HCT116 (cell line): ENCODE data around the gene CHN1. TPM values are rescaled to one million over a fixed set of nuclear protein-coding genes. Genes with fewer than 3 reads are reported as not detected.

Experiments
- ATAC-seq: fragments of 200-7000 bp; cut with Tn5 transposase; 2 replicates; pipeline ENCODE4 v1.9.1; 2020; ENCODE audit warnings: mild to moderate bottlenecking, moderate library complexity
- BruUV-seq: library from RNA; stranded (reverse); fragments of 400-500 nt; replicated peaks from 2 replicates; lab custom pipeline; 2021; lab: Mats Ljungman, UMichigan
- CTCF ChIA-PET: fragments of 300-600 bp; sonication (Branson Sonifier 250); formaldehyde crosslinking; loops from one replicate; lab custom pipeline; 2021; ENCODE audit warnings: antibody characterized with exemption; lab: Charles Lee
- POLR2A ChIA-PET: fragments of 300-600, 350-600 bp; sonication (Branson Sonifier 250); formaldehyde crosslinking; loops from one replicate; lab custom pipeline; 2021; ENCODE audit warnings: antibody characterized with exemption; lab: Charles Lee
- RAD21 ChIA-PET, 2 experiments: fragments of 300-600 bp; sonication (Branson Sonifier 250); formaldehyde crosslinking; loops; one replicate each; lab custom pipeline; 2023; ENCODE audit warnings: low total read pairs in 2 of 2; ENCODE audit not compliant: uncharacterized antibody in 2 of 2, unreplicated experiment in 2 of 2, low non-redundant PET in 1 of 2; lab: Charles Lee
- DNase-seq: peaks from one replicate; pipeline ENCODE4 v3.0.0-alpha.2; 2010; ENCODE audit warnings: low read depth, low spot score
- H2AFZ ChIP-seq: fragments of 200-600 bp; shearing (Covaris generic), sonication (generic); 2 replicates; pipeline ENCODE4 v1.6.1; 2017; ENCODE audit warnings: low read depth, mixed run types, mixed read lengths, antibody characterized with exemption, low read length; ENCODE audit not compliant: poor library complexity, severe bottlenecking
- H3K27ac ChIP-seq: 2 replicates; pipeline ENCODE4 v1.5.1; 2012; ENCODE audit warnings: low read depth, low read length
- H3K27me3 ChIP-seq: fragments of 200-600 bp; sonication (generic); 2 replicates; pipeline ENCODE4 v1.6.1; 2016; ENCODE audit warnings: mixed run types, low read length, mixed read lengths; ENCODE audit not compliant: insufficient read depth
- H3K36me3 ChIP-seq, 2 experiments: fragments of 200-500 bp in 1 of 2; fragments of 200-600 bp in 1 of 2; sonication (Bioruptor generic) in 1 of 2; sonication (generic) in 1 of 2; 2 replicates each; pipeline versions ENCODE4 v1.5.1 to v1.6.1; 2014 to 2016; ENCODE audit warnings: low read length in 2 of 2, inconsistent platforms in 1 of 2, mixed read lengths in 1 of 2, mixed run types in 1 of 2; ENCODE audit not compliant: insufficient read depth in 2 of 2, control insufficient read depth in 1 of 2
- H3K4me1 ChIP-seq, 2 experiments: fragments of 200-600 bp in 1 of 2; sonication (generic) in 1 of 2; 2 replicates each; pipeline versions ENCODE4 v1.5.1 to v1.6.1; 2012 to 2017; ENCODE audit warnings: low read length in 2 of 2, inconsistent platforms in 1 of 2, mild to moderate bottlenecking in 1 of 2, mixed read lengths in 1 of 2, mixed run types in 1 of 2, moderate library complexity in 1 of 2; ENCODE audit not compliant: insufficient read depth in 2 of 2, control insufficient read depth in 1 of 2
- H3K4me2 ChIP-seq: fragments of 200-600 bp; sonication (generic); 2 replicates; pipeline ENCODE4 v1.6.1; 2017; ENCODE audit warnings: mixed run types, low read length, mixed read lengths
- H3K4me3 ChIP-seq, 2 experiments: fragments of 200-600 bp in 1 of 2; sonication (generic) in 1 of 2; replicated peaks in 1 of 2; 2 replicates each; pipeline ENCODE4 v1.5.1; 2011 to 2016; ENCODE audit warnings: low read length in 2 of 2, control low read depth in 1 of 2, low read depth in 1 of 2, mild to moderate bottlenecking in 1 of 2, mixed read lengths in 1 of 2, mixed run types in 1 of 2
- H3K79me2 ChIP-seq: fragments of 200-600 bp; sonication (generic); 2 replicates; pipeline ENCODE4 v1.6.1; 2017; ENCODE audit warnings: mild to moderate bottlenecking, mixed run types, low read length, moderate library complexity, mixed read lengths; ENCODE audit not compliant: insufficient read depth
- H3K9ac ChIP-seq: fragments of 200-600 bp; sonication (generic); 2 replicates; pipeline ENCODE4 v1.6.1; 2016; ENCODE audit warnings: low read length, mixed read lengths
- H3K9me2 ChIP-seq: fragments of 200-600 bp; sonication (generic), shearing (Covaris generic); 2 replicates; pipeline ENCODE4 v1.6.1; 2017; ENCODE audit warnings: mixed run types, mild to moderate bottlenecking, moderate library complexity; ENCODE audit not compliant: insufficient read depth
- H3K9me3 ChIP-seq, 2 experiments: fragments of 200-500 bp in 1 of 2; fragments of 200-600 bp in 1 of 2; sonication (Bioruptor generic) in 1 of 2; sonication (generic) in 1 of 2; 2 replicates each; pipeline ENCODE4 v1.6.1; 2014 to 2017; ENCODE audit warnings: low read length in 2 of 2, mixed read lengths in 2 of 2, inconsistent platforms in 1 of 2, low read depth in 1 of 2, mild to moderate bottlenecking in 1 of 2, mixed run types in 1 of 2, moderate library complexity in 1 of 2; ENCODE audit not compliant: control insufficient read depth in 1 of 2, insufficient read depth in 1 of 2
- H4K20me1 ChIP-seq: fragments of 200-600 bp; sonication (generic), shearing (Covaris generic); 2 replicates; pipeline ENCODE4 v1.6.1; 2017; ENCODE audit warnings: mixed run types, mild to moderate bottlenecking, moderate library complexity; ENCODE audit not compliant: insufficient read depth
- CBX3 ChIP-seq: IDR thresholded peaks from 2 replicates; pipeline ENCODE4 v1.6.1; 2012; ENCODE audit warnings: low read depth
- ELF1 ChIP-seq: IDR thresholded peaks from 2 replicates; pipeline ENCODE4 v1.6.1; 2012; ENCODE audit warnings: low read depth, borderline replicate concordance
- EZH2phosphoT487 ChIP-seq: fragments of 200-600 bp; IDR thresholded peaks from 2 replicates; pipeline ENCODE4 v1.6.1; 2018; ENCODE audit warnings: antibody characterized with exemption, borderline replicate concordance
- FOSL1 ChIP-seq: IDR thresholded peaks from 2 replicates; pipeline ENCODE4 v1.6.1; 2012; ENCODE audit warnings: low read depth
- MAX ChIP-seq: IDR thresholded peaks from 2 replicates; pipeline ENCODE4 v1.6.1; 2012
- POLR2A ChIP-seq: IDR thresholded peaks from 2 replicates; pipeline ENCODE4 v1.7.0; 2011; ENCODE audit warnings: borderline replicate concordance; ENCODE audit not compliant: insufficient read depth, insufficient read length; ENCODE audit errors: extremely low read depth
- POLR2AphosphoS5 ChIP-seq: IDR thresholded peaks from 2 replicates; pipeline ENCODE4 v1.6.1; 2011; ENCODE audit warnings: mild to moderate bottlenecking, low read depth, low read length, moderate library complexity
- SIN3A ChIP-seq: IDR thresholded peaks from 2 replicates; pipeline ENCODE4 v1.6.1; 2012; ENCODE audit warnings: low read depth
- SP1 ChIP-seq: IDR thresholded peaks from 2 replicates; pipeline ENCODE4 v1.6.1; 2012; ENCODE audit warnings: low read depth
- ZBTB33 ChIP-seq: IDR thresholded peaks from 2 replicates; pipeline ENCODE4 v1.6.1; 2011; ENCODE audit warnings: mild to moderate bottlenecking, low read length, moderate library complexity; ENCODE audit not compliant: insufficient replicate concordance; ENCODE audit errors: extremely low read depth
- ZNF274 ChIP-seq: fragments of 200-500 bp; sonication (Bioruptor generic); IDR thresholded peaks from 2 replicates; pipeline ENCODE4 v1.6.1; 2014; ENCODE audit warnings: mild to moderate bottlenecking, low read depth, low read length, inconsistent platforms
- intact Hi-C: fragments of 100-400 bp; cut with micrococcal nuclease; formaldehyde crosslinking; loops from 2 replicates; pipeline ENCODE4 v1.10.0; 2022
- total RNA-seq: library from RNA; stranded (reverse); gene quantifications from one replicate; pipeline ENCODE4 v1.2.1, GENCODE V29; 2021; ENCODE audit not compliant: unreplicated experiment

Gene CHN1
- total RNA-seq, 1 experiment from 2014 or later = 3.6 TPM

- Histone ChIP-seq H2AFZ (no peak overlapping the region), H3K4me1 (no peaks in the 10 kb centered on the region), H3K4me2 (no peak overlapping the region), H3K9me2 (no peaks in the 10 kb centered on the region), H3K27me3 (no peaks in the 10 kb centered on the region), H3K4me3 (no peak overlapping the region), H3K79me2 (no peaks in the 10 kb centered on the region), H4K20me1 (no peaks in the 10 kb centered on the region), H3K36me3 (no peaks in the 10 kb centered on the region), H3K9me3 (no peaks in the 10 kb centered on the region)
- intact Hi-C loops = no loop called here
- ATAC-seq (no peak), DNase-seq (no peak)
- BruUV-seq = no TSS peak
- ChIA-PET RAD21 (no interaction called here), CTCF (interaction anchor here (1.2 kb wide), 1 partner anchor 17 kb away, joined by 7 read pairs; no protein-coding TSS in a partner anchor)
- TF ChIP-seq MAX (no peak), EZH2phosphoT487 (no peak), POLR2AphosphoS5 (no peak), ELF1 (no peak), ZNF274 (no peak), SIN3A (no peak), SP1 (no peak), FOSL1 (no peak), POLR2A (no peak), CBX3 (no peak), ZBTB33 (no peak)
- TF ChIP-seq, all 23 proteins: peak for 0
- POLR2A ChIA-PET = no interaction called here
- Histone ChIP-seq H3K9ac (no peak overlapping the region), H3K27ac (no peak overlapping the region)
Observed at GRCh38 chr2:174766271-174766670, 238.9 kb downstream of the CHN1 start.
